ENCODE data around the gene UBE2QL1.

Gene UBE2QL1

GRCh38 chr5:6450319-6450833 lies 1.7 kb downstream of the UBE2QL1 start:
- intact Hi-C loops (cut with DNase I) = no loop called here
- no peak for DNase-seq

- intact Hi-C loops (cut with DNase I) = no loop called here
Measured at GRCh38 chr5:6452622-6453504, 4.2 kb downstream of the UBE2QL1 start.

GRCh38 chr5:6453937-6454560 lies 5.4 kb downstream of the UBE2QL1 start:
- intact Hi-C loops (cut with DNase I) = no loop called here
- DNase-seq = no peak

More at GRCh38 chr5:6452622-6453504, 4.2 kb downstream of the UBE2QL1 start:
- DNase-seq = no peak

GRCh38 chr5:6454628-6455053 lies 6.0 kb downstream of the UBE2QL1 start:
- DNase-seq = no peak
- intact Hi-C loops (cut with DNase I) = no loop called here

GRCh38 chr5:6455571-6456200 lies 7.0 kb downstream of the UBE2QL1 start:
- intact Hi-C loops (cut with DNase I) = no loop called here
- DNase-seq = no peak

- intact Hi-C loops (cut with DNase I) = no loop called here
- DNase-seq = no peak
Measured at GRCh38 chr5:6456766-6457370, 8.2 kb downstream of the UBE2QL1 start.

GRCh38 chr5:6457592-6457991 lies 8.9 kb downstream of the UBE2QL1 start:
- DNase-seq = no peak
- intact Hi-C loops (cut with DNase I) = no loop called here

- DNase-seq = peak in 1 of 42 donors; percentile 35
- intact Hi-C loops (cut with DNase I) = no loop called here
Measured at GRCh38 chr5:6458833-6459232, 10.2 kb downstream of the UBE2QL1 start.

- intact Hi-C loops (cut with DNase I) = no loop called here
- DNase-seq = no peak
Measured at GRCh38 chr5:6459896-6460295, 11.2 kb downstream of the UBE2QL1 start.

- intact Hi-C loops (cut with DNase I) = no loop called here
Measured at GRCh38 chr5:6461006-6461405, 12.3 kb downstream of the UBE2QL1 start.

GRCh38 chr5:6461793-6462650 lies 13.4 kb downstream of the UBE2QL1 start:
- DNase-seq = no peak
- intact Hi-C loops (cut with DNase I) = no loop called here

More at GRCh38 chr5:6461006-6461405, 12.3 kb downstream of the UBE2QL1 start:
- no peak for DNase-seq

- no peak for DNase-seq
- intact Hi-C loops (cut with DNase I) = no loop called here
Measured at GRCh38 chr5:6462671-6463070, 14.0 kb downstream of the UBE2QL1 start.

GRCh38 chr5:6464441-6464840 lies 15.8 kb downstream of the UBE2QL1 start:
- intact Hi-C loops (cut with DNase I) = no loop called here
- DNase-seq = peak in 1 of 42 donors; percentile 3

GRCh38 chr5:6465831-6466790 lies 17.5 kb downstream of the UBE2QL1 start:
- intact Hi-C loops (cut with DNase I) = no loop called here
- DNase-seq = peak in 2 of 42 donors; percentile 9 to 13

- DNase-seq = peak in 2 of 42 donors; percentile 4 to 20
- intact Hi-C loops (cut with DNase I) = no loop called here
Measured at GRCh38 chr5:6466975-6467567, 18.4 kb downstream of the UBE2QL1 start.

GRCh38 chr5:6467591-6467990 lies 18.9 kb downstream of the UBE2QL1 start:
- DNase-seq = no peak
- intact Hi-C loops (cut with DNase I) = no loop called here

- DNase-seq = peak in 3 of 42 donors; percentile 6 to 28 (median 20)
- intact Hi-C loops (cut with DNase I) = no loop called here
Measured at GRCh38 chr5:6468104-6468503, 19.4 kb downstream of the UBE2QL1 start.
